Transverse colon (tissue), 4 donors: ENCODE results near the gene FOXP2.
"Not testable (repeated sequence)": the region's sequence is repeated elsewhere in the genome, so short reads cannot be mapped to it uniquely, and the experiment has no call there.

ENCODE experiments used
- CTCF ChIP-seq, 5 experiments: fragments of 200-600 bp in 3 of 5; fragments of 450-650 bp in 2 of 5; sonication (generic) in 3 of 5; IDR thresholded peaks; 1 replicate in 2 of 5; 2 replicates in 3 of 5; pipeline ENCODE4 v1.5.1; 2016 to 2017; ENCODE audit warnings: antibody characterized with exemption in 5 of 5, inconsistent platforms in 3 of 5, mild to moderate bottlenecking in 2 of 5, moderate library complexity in 1 of 5
- EP300 ChIP-seq: sonication (generic); formaldehyde crosslinking; IDR thresholded peaks from one replicate; pipeline ENCODE4 v1.6.1; 2017; ENCODE audit warnings: antibody characterized with exemption, low read depth
- POLR2AphosphoS5 ChIP-seq, 3 donors: sonication (generic); formaldehyde crosslinking; IDR thresholded peaks; one replicate each; pipeline ENCODE4 v1.6.1; 2016; ENCODE audit warnings: antibody characterized with exemption in 3 of 3

- TF ChIP-seq EP300; CTCF (IDR thresholded peaks at IDR 0.05); POLR2AphosphoS5 (IDR thresholded peaks at IDR 0.05): not testable (repeated sequence)
Measured at GRCh38 chr7:114608822-114609221, 194.2 kb downstream of the FOXP2 start.
